D721Med (cell line): ENCODE results near the gene HES2.
"Not testable (repeated sequence)": the region's sequence is repeated elsewhere in the genome, so short reads cannot be mapped to it uniquely, and the experiment has no call there.

Source experiments
- DNase-seq: peaks from one replicate; pipeline ENCODE4 v3.0.0; 2011; ENCODE audit warnings: low spot score; ENCODE audit not compliant: insufficient read length
- FAIRE-seq: peaks from 2 replicates; lab custom pipeline; 2011; peaks lifted over from hg19 to GRCh38; lab: Jason Lieb, UNC
- CTCF ChIP-seq: IDR thresholded peaks from 2 replicates; pipeline ENCODE4 v1.5.1; 2012; ENCODE audit warnings: mild to moderate bottlenecking, control low read depth; ENCODE audit not compliant: insufficient read depth; ENCODE audit errors: missing control alignments

Gene HES2

GRCh38 chr1:6460301-6461050 lies 40.8 kb upstream of the HES2 start:
- no peak for TF ChIP-seq CTCF
- DNase-seq (no peak), FAIRE-seq (no peak)

- no peak for TF ChIP-seq CTCF
- DNase-seq (no peak), FAIRE-seq (no peak)
Observed at GRCh38 chr1:6459850-6460265, 40.1 kb upstream of the HES2 start.

- no peak for TF ChIP-seq CTCF
- FAIRE-seq (no peak), DNase-seq (no peak)
Observed at GRCh38 chr1:6456800-6457466, 37.2 kb upstream of the HES2 start.

- FAIRE-seq, DNase-seq: not testable (repeated sequence)
Observed at GRCh38 chr1:6455752-6456520, 36.2 kb upstream of the HES2 start.

- DNase-seq = no peak
- TF ChIP-seq CTCF = no peak
- no peak for FAIRE-seq
Observed at GRCh38 chr1:6454856-6455751, 35.4 kb upstream of the HES2 start.

- not testable (repeated sequence) for DNase-seq, FAIRE-seq
Observed at GRCh38 chr1:6453895-6454855, 34.5 kb upstream of the HES2 start.

- no peak for TF ChIP-seq CTCF
- no peak for FAIRE-seq
- no peak for DNase-seq
Observed at GRCh38 chr1:6450943-6451373, 31.2 kb upstream of the HES2 start.

- not testable (repeated sequence) for DNase-seq, FAIRE-seq
Observed at GRCh38 chr1:6450486-6450885, 30.8 kb upstream of the HES2 start.
